HG02798 (cell line): ENCODE measurements around the gene MS4A10.

Experiments used
- ATAC-seq: cut with Tn5 transposase; IDR thresholded peaks from one replicate; pipeline ENCODE4 v1.9.1; 2021; ENCODE audit warnings: mild to moderate bottlenecking; ENCODE audit not compliant: unreplicated experiment, poor library complexity

MS4A10 gene

GRCh38 chr11:60783911-60784310 lies 1.2 kb upstream of the MS4A10 start:
- no peak for ATAC-seq

- no peak for ATAC-seq
Observed at GRCh38 chr11:60785806-60786361, 751 bp downstream of the MS4A10 start.

GRCh38 chr11:60786811-60787567 lies 1.9 kb downstream of the MS4A10 start:
- ATAC-seq, result no peak

GRCh38 chr11:60788401-60789125 lies 3.4 kb downstream of the MS4A10 start:
- no peak for ATAC-seq

GRCh38 chr11:60790726-60791125 lies 5.6 kb downstream of the MS4A10 start:
- ATAC-seq, result no peak

GRCh38 chr11:60791153-60791933 lies 6.2 kb downstream of the MS4A10 start:
- ATAC-seq, result no peak

GRCh38 chr11:60792521-60792920 lies 7.4 kb downstream of the MS4A10 start:
- no peak for ATAC-seq

GRCh38 chr11:60795291-60795690 lies 10.2 kb downstream of the MS4A10 start:
- ATAC-seq, result no peak

- ATAC-seq, result no peak
Observed at GRCh38 chr11:60797846-60798630, 12.9 kb downstream of the MS4A10 start.

GRCh38 chr11:60798631-60799030 lies 13.5 kb downstream of the MS4A10 start:
- no peak for ATAC-seq

- ATAC-seq, result no peak
Observed at GRCh38 chr11:60801194-60801593, 16.1 kb downstream of the MS4A10 start.

- ATAC-seq, result no peak
Observed at GRCh38 chr11:60803273-60803936, 18.3 kb downstream of the MS4A10 start.

GRCh38 chr11:60809249-60809648 lies 24.1 kb downstream of the MS4A10 start:
- no peak for ATAC-seq

- ATAC-seq, result no peak
Observed at GRCh38 chr11:60809691-60810090, 24.6 kb downstream of the MS4A10 start.

GRCh38 chr11:60810151-60810550 lies 25.0 kb downstream of the MS4A10 start:
- ATAC-seq, result no peak

- ATAC-seq, result no peak
Observed at GRCh38 chr11:60810569-60810968, 25.4 kb downstream of the MS4A10 start.

GRCh38 chr11:60813324-60813723 lies 28.2 kb downstream of the MS4A10 start:
- ATAC-seq, result no peak

- no peak for ATAC-seq
Observed at GRCh38 chr11:60814112-60814511, 29.0 kb downstream of the MS4A10 start.

GRCh38 chr11:60816590-60817157 lies 31.5 kb downstream of the MS4A10 start:
- no peak for ATAC-seq
